ENCODE results near the gene SBF2.

SBF2 gene

GRCh38 chr11:9780929-9781328 lies 513.1 kb downstream of the SBF2 start:
- no peak for DNase-seq (ENCODE audit: low read depth)

DNA sequence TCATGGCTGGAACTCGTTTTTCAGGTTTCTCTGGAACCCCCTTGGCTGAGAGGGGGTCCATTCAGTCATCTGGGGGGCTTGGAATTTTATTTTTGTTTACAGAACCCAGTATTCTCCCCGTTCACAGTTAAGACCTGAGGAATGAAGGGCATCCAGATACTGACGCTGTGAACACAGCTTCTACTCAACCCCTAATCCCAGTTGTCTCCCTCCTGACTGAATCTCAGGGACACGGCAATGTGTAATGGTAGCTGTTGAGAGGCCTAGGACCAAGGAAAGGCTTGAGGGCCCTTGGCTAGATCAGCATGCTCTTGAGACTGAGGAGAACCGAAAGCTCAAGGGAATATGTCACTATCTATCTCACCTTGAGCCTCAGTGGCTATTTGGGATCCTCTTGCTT lies 516.5 kb downstream of the SBF2 start:
- TF ChIP-seq MYC (IDR thresholded peaks at IDR 0.05; ENCODE audit: low read depth, low read length) (no peak), POLR2A (IDR thresholded peaks at IDR 0.05; ENCODE audit: extremely low read depth, insufficient read length) (no peak), MAX (IDR thresholded peaks at IDR 0.05; ENCODE audit: low read depth, low read length) (no peak), CTCF (IDR thresholded peaks at IDR 0.05; ENCODE audit: low read depth, low read length) (no peak)
- DNase-seq (ENCODE audit: low read depth): no peak
- H3K4me3 ChIP-seq (ENCODE audit: low read depth, low read length): no peak overlapping the region

More at GRCh38 chr11:9780929-9781328, 513.1 kb downstream of the SBF2 start:
- TF ChIP-seq POLR2A (IDR thresholded peaks at IDR 0.05; ENCODE audit: extremely low read depth, insufficient read length) (no peak), MAX (IDR thresholded peaks at IDR 0.05; ENCODE audit: low read depth, low read length) (no peak), CTCF (IDR thresholded peaks at IDR 0.05; ENCODE audit: low read depth, low read length) (no peak), MYC (IDR thresholded peaks at IDR 0.05; ENCODE audit: low read depth, low read length) (no peak)
- no peak overlapping the region for H3K4me3 ChIP-seq (ENCODE audit: low read depth, low read length)

GRCh38 chr11:9777066-9777465 lies 517.0 kb downstream of the SBF2 start:
- DNase-seq (ENCODE audit: low read depth): no peak
- TF ChIP-seq MYC (IDR thresholded peaks at IDR 0.05; ENCODE audit: low read depth, low read length) (no peak), CTCF (IDR thresholded peaks at IDR 0.05; ENCODE audit: low read depth, low read length) (no peak), MAX (IDR thresholded peaks at IDR 0.05; ENCODE audit: low read depth, low read length) (no peak), POLR2A (IDR thresholded peaks at IDR 0.05; ENCODE audit: extremely low read depth, insufficient read length) (no peak)
- no peak overlapping the region for H3K4me3 ChIP-seq (ENCODE audit: low read depth, low read length)

GRCh38 chr11:9776203-9776602 lies 517.8 kb downstream of the SBF2 start:
- H3K4me3 ChIP-seq (ENCODE audit: low read depth, low read length): no peak overlapping the region
- no peak for DNase-seq (ENCODE audit: low read depth)
- TF ChIP-seq POLR2A (IDR thresholded peaks at IDR 0.05; ENCODE audit: extremely low read depth, insufficient read length): no peak
- TF ChIP-seq CTCF (IDR thresholded peaks at IDR 0.05; ENCODE audit: low read depth, low read length): no peak
- TF ChIP-seq MAX (IDR thresholded peaks at IDR 0.05; ENCODE audit: low read depth, low read length): no peak
- TF ChIP-seq MYC (IDR thresholded peaks at IDR 0.05; ENCODE audit: low read depth, low read length): no peak

- TF ChIP-seq CTCF (IDR thresholded peaks at IDR 0.05; ENCODE audit: low read depth, low read length) (no peak), MAX (IDR thresholded peaks at IDR 0.05; ENCODE audit: low read depth, low read length) (no peak), POLR2A (IDR thresholded peaks at IDR 0.05; ENCODE audit: extremely low read depth, insufficient read length) (no peak)
- DNase-seq (ENCODE audit: low read depth): no peak
- no peak overlapping the region for H3K4me3 ChIP-seq (ENCODE audit: low read depth, low read length)
These were observed 518.6 kb downstream of the SBF2 start for GRCh38 chr11:9775398-9775779.
